Erythroblast (primary cell): ENCODE measurements around the gene ZNF230.
A peak's percentile ranks its signal among the peaks of the same experiment; 100 is the strongest.

Source experiments
- GATA1 ChIP-seq: IDR thresholded peaks from 2 replicates; pipeline ENCODE4 v1.6.1; 2011; ENCODE audit warnings: low read depth, mild to moderate bottlenecking, control low read depth, low read length, moderate library complexity
- POLR2A ChIP-seq: IDR thresholded peaks from 2 replicates; pipeline ENCODE4 v1.6.1; 2011; ENCODE audit warnings: mild to moderate bottlenecking, low read length

DNA sequence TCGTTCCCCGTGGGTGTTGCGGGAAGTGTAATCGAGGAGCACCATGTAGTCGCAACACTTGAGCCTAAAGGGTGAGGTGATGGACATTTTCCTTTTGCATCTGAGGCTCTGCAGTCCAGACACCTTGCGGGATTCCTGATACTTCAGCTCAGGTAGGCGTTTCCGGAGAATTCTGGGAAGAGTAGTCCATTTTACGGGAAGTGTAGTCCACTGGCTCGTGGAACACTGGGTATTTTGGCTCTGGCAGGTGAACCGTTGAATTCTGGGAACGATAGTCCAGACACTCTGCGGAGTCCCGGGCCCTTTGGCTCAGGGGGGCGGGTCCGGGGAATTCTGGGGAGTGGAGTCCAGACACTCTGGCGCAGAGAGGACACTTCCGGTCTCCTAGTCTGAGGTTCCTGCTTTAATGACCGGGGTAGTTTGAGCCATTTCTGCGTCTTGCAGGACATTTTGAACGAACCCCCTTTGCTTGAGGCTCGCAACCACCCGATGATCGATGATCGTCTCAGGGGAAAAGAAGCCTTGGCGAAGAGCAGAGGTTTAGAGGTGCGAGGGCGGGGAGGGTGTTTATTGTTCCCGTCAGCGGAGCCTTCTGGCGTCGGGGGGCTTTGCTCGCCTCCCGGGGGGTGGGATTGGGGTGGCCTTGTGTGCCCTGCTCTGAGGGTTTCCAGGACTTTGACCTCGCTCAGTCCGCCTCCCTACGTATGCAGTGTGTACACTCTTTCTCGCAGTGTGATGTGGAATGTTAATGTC, 49.1 kb downstream of the ZNF230 start, which contains the start of gene ZNF223:
- TF ChIP-seq POLR2A (peak; percentile 41), GATA1 (no peak)
